ENCODE measurements around the gene ARL14EPL.
A peak's percentile ranks its signal among the peaks of the same experiment; 100 is the strongest.

ARL14EPL gene

GRCh38 chr5:116032094-116032517, at the start of gene ARL14EPL:
TSS of gene ARL14EPL (plus strand) at chr5:116032472. CDS start at chr5:116051466, 18,994 bp downstream.
- DNase-seq, result peak in 1 of 2 experiments; percentile 18

GRCh38 chr5:115983519-115983918, 48.8 kb upstream of the ARL14EPL start:
- DNase-seq, result no peak

GRCh38 chr5:115985802-115986757, 46.2 kb upstream of the ARL14EPL start:
- DNase-seq, result peak in 1 of 2 experiments; percentile 40

- no peak for DNase-seq
Measured at GRCh38 chr5:115988002-115988401, 44.3 kb upstream of the ARL14EPL start.

GRCh38 chr5:115992848-115993350, 39.4 kb upstream of the ARL14EPL start:
- no peak for DNase-seq

- DNase-seq, result no peak
Measured at GRCh38 chr5:115995351-115995750, 36.9 kb upstream of the ARL14EPL start.

GRCh38 chr5:116002116-116002906, 30.0 kb upstream of the ARL14EPL start:
- no peak for DNase-seq

- DNase-seq, result no peak
Measured at GRCh38 chr5:116004248-116004647, 28.0 kb upstream of the ARL14EPL start.

GRCh38 chr5:116009806-116010205, 22.5 kb upstream of the ARL14EPL start:
- DNase-seq, result no peak

- no peak for DNase-seq
Measured at GRCh38 chr5:116011046-116011445, 21.2 kb upstream of the ARL14EPL start.

- no peak for DNase-seq
Measured at GRCh38 chr5:116013207-116013785, 19.0 kb upstream of the ARL14EPL start.

- no peak for DNase-seq
Measured at GRCh38 chr5:116013936-116014335, 18.3 kb upstream of the ARL14EPL start.

- DNase-seq, result no peak
Measured at GRCh38 chr5:116023619-116024018, 8.7 kb upstream of the ARL14EPL start.

GRCh38 chr5:116025866-116026265, 6.4 kb upstream of the ARL14EPL start:
- DNase-seq, result no peak

GRCh38 chr5:116032991-116033390, 719 bp downstream of the ARL14EPL start:
- no peak for DNase-seq

- DNase-seq, result no peak
Measured at GRCh38 chr5:116035123-116035522, 2.9 kb downstream of the ARL14EPL start.

- no peak for DNase-seq
Measured at GRCh38 chr5:116037236-116037822, 5.1 kb downstream of the ARL14EPL start.

- no peak for DNase-seq
Measured at GRCh38 chr5:116038817-116039216, 6.5 kb downstream of the ARL14EPL start.

GRCh38 chr5:116042375-116042774, 10.1 kb downstream of the ARL14EPL start:
- DNase-seq, result no peak

- no peak for DNase-seq
Measured at GRCh38 chr5:116044073-116044472, 11.8 kb downstream of the ARL14EPL start.

GRCh38 chr5:116045821-116046220, 13.5 kb downstream of the ARL14EPL start:
- no peak for DNase-seq

- no peak for DNase-seq
Measured at GRCh38 chr5:116046261-116046660, 14.0 kb downstream of the ARL14EPL start.

GRCh38 chr5:116046823-116047222, 14.6 kb downstream of the ARL14EPL start:
- DNase-seq, result no peak

All from NCI-H446 (cell line).